ENCODE measurements around the gene EVC2. TPM values are rescaled to one million over a fixed set of nuclear protein-coding genes. Genes with fewer than 3 reads are reported as not detected.

Gene EVC2
- total and polyA plus RNA-seq, 2 of the 4 experiments (the other 2 are of a cell fraction): 2.7 to 5.9 TPM

DNA sequence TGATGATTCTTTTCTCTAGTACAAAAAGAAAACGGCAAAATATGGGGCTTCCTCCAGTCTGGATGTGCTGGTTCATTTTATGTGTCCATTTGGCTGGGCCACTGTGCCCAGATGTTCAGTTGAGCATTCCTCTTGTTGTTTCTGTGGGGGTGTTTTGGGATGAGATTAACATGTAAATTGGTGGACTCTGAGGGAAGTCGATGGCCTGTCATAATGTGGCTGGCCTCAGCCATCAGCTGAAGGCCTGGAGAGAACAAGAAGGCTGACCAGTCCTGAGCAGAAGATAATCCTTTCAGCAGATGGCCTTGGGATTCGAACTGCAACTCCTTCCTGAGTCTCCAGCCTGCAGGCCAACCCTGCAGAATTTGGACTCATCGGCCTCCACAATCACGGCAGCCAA is 136.7 kb downstream of the EVC2 start:
- ChIA-PET POLR2A (ENCODE audit: unreplicated experiment) (no interaction called here), CTCF (no interaction called here)
- Histone ChIP-seq H3K4me1 (ENCODE audit: control insufficient read depth, insufficient read depth, low read length) (no peaks in the 10 kb centered on the region), H2AK9ac (replicated peaks; ENCODE audit: low read depth, low read length, poor library complexity) (no peak overlapping the region), H3K18ac (ENCODE audit: low read depth, low read length) (no peak overlapping the region), H4K8ac (ENCODE audit: low read depth in 2 of 2, low read length in 2 of 2) (no peak overlapping the region), H2BK15ac (ENCODE audit: low read depth, low read length) (no peak overlapping the region), H3K36me3 (ENCODE audit: control insufficient read depth, insufficient read depth, low read length) (peaks cover 33% of the 10 kb centered on the region), H3K4ac (ENCODE audit: low read depth, low read length) (no peak overlapping the region), H3K79me1 (ENCODE audit: low read depth in 1 of 2, low read length in 2 of 2) (no peaks in the 10 kb centered on the region), H2AFZ (replicated peaks; ENCODE audit: low read length, poor library complexity) (no peak overlapping the region), H2BK120ac (ENCODE audit: low read depth, low read length) (no peak overlapping the region), H2AK5ac (ENCODE audit: low read depth, low read length) (no peak overlapping the region), H3K56ac (ENCODE audit: extremely low read depth, insufficient read depth, low read length) (no peak overlapping the region), H3K23ac (ENCODE audit: low read depth, low read length) (no peak overlapping the region), H2BK5ac (ENCODE audit: low read depth, low read length, poor library complexity, severe bottlenecking) (no peak overlapping the region), H3K27ac (ENCODE audit: insufficient read depth, low read length) (no peak overlapping the region), H3K9ac (ENCODE audit: low read depth, low read length) (no peak overlapping the region), H3K4me2 (ENCODE audit: low read depth, low read length) (no peak overlapping the region), H3K9me3 (ENCODE audit: control insufficient read depth, insufficient read depth, low read length) (no peaks in the 10 kb centered on the region), H3K14ac (replicated peaks; ENCODE audit: low read depth, low read length) (no peak overlapping the region), H3K4me3 (ENCODE audit: insufficient read depth, low read depth, low read length) (no peak overlapping the region), H4K20me1 (ENCODE audit: insufficient read depth, low read length) (no peaks in the 10 kb centered on the region), H3K9me1 (ENCODE audit: insufficient read depth, low read length) (peaks cover 10% of the 10 kb centered on the region; the same call in 1 of the 2 replicates), H4K91ac (ENCODE audit: insufficient read depth, low read depth, low read length) (no peak overlapping the region), H4K5ac (ENCODE audit: low read depth, low read length) (no peak overlapping the region), H3K27me3 (ENCODE audit: control insufficient read depth, insufficient read depth, low read length) (no peaks in the 10 kb centered on the region), H2BK20ac (ENCODE audit: low read depth, low read length) (no peak overlapping the region)
- dilution Hi-C loops (cut with HindIII; ENCODE audit: low sequenced_read_pairs, unreplicated experiment) (no loop called here), in situ Hi-C loops (cut with MboI; ENCODE audit: low sequenced_read_pairs) (no loop called here), intact Hi-C loops (cut with micrococcal nuclease) (no loop called here)
- no peak for DNase-seq
- ATAC-seq (ENCODE audit: low read depth): no peak
- 80% methylated on average over 2 of the region's 5 CpGs; no CpG with 5 or more reads in 1 of the 2 experiments for WGBS, 2 experiments (ENCODE audit: extremely low coverage in 2 of 2, insufficient read length in 1 of 2)
- BruUV-seq (replicated peaks): no TSS peak
- TF ChIP-seq BHLHE40 (IDR thresholded peaks at IDR 0.05; ENCODE audit: low read depth, low read length) (no peak), MAZ (IDR thresholded peaks at IDR 0.05; ENCODE audit: borderline replicate concordance, low read depth, low read length) (no peak), MXI1 (IDR thresholded peaks at IDR 0.05; ENCODE audit: borderline replicate concordance, low read depth, low read length) (no peak)
- TF ChIP-seq, protein P1, sequence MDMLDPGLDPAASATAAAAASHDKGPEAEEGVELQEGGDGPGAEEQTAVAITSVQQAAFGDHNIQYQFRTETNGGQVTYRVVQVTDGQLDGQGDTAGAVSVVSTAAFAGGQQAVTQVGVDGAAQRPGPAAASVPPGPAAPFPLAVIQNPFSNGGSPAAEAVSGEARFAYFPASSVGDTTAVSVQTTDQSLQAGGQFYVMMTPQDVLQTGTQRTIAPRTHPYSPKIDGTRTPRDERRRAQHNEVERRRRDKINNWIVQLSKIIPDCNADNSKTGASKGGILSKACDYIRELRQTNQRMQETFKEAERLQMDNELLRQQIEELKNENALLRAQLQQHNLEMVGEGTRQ (IDR thresholded peaks at IDR 0.05; ENCODE audit: low read depth, low read length): no peak

Data from IMR-90 (cell line).